CD4-positive, alpha-beta T cell (primary cell): Measurements from ENCODE around the gene CMTM1. TPM values are rescaled to one million over a fixed set of nuclear protein-coding genes. Genes with fewer than 3 reads are reported as not detected.

Experiments used
- ATAC-seq: fragments of 200-7000 bp; cut with Tn5 transposase; one replicate; pipeline ENCODE4 v1.10.0; 2022; ENCODE audit warnings: mild to moderate bottlenecking; ENCODE audit not compliant: poor library complexity
- CTCF ChIA-PET: fragments of 350-600 bp; sonication (Branson Sonifier 250); formaldehyde crosslinking; loops from one replicate; lab custom pipeline; 2021; ENCODE audit warnings: antibody characterized with exemption, inconsistent platforms; lab: Charles Lee
- POLR2A ChIA-PET: fragments of 350-600 bp; sonication (Branson Sonifier 250); formaldehyde crosslinking; loops from one replicate; lab custom pipeline; 2021; ENCODE audit warnings: antibody characterized with exemption, inconsistent platforms; lab: Charles Lee
- DNase-seq, 14 experiments: peaks; one replicate each; pipeline ENCODE4 v3.0.0-alpha.2; 2013 to 2020; ENCODE audit warnings: mixed read lengths in 2 of 14
- H3K27ac ChIP-seq, 2 donors: one replicate each; pipeline versions ENCODE4 v1.5.1 to v1.7.0; 2013; ENCODE audit warnings: low read length in 2 of 2, low read depth in 1 of 2, mild to moderate bottlenecking in 1 of 2
- H3K27me3 ChIP-seq, 2 experiments: 1 replicate in 1 of 2; 2 replicates in 1 of 2; pipeline versions ENCODE4 v1.6.1 to v1.7.0; 2013; ENCODE audit warnings: low read length in 2 of 2, control low read depth in 1 of 2, mild to moderate bottlenecking in 1 of 2, moderate library complexity in 1 of 2; ENCODE audit not compliant: insufficient read depth in 2 of 2, control insufficient read depth in 1 of 2
- H3K36me3 ChIP-seq: one replicate; pipeline ENCODE4 v1.6.1; 2013; ENCODE audit warnings: low read length, control low read depth; ENCODE audit not compliant: insufficient read depth
- H3K4me1 ChIP-seq: one replicate; pipeline ENCODE4 v1.6.1; 2013; ENCODE audit warnings: low read length, control low read depth; ENCODE audit not compliant: insufficient read depth
- H3K4me3 ChIP-seq: one replicate; pipeline ENCODE4 v1.5.1; 2013; ENCODE audit warnings: mild to moderate bottlenecking, low read length, moderate library complexity
- H3K9me3 ChIP-seq, 2 experiments: 1 replicate in 1 of 2; 2 replicates in 1 of 2; pipeline versions ENCODE4 v1.6.1 to v1.7.0; 2013; ENCODE audit warnings: low read length in 2 of 2, mild to moderate bottlenecking in 2 of 2, control low read depth in 1 of 2, moderate library complexity in 1 of 2; ENCODE audit not compliant: control insufficient read depth in 1 of 2, insufficient read depth in 1 of 2
- H3K27ac Mint-ChIP-seq: one replicate; pipeline ENCODE4 v1.8.0; 2020; ENCODE audit warnings: mixed read lengths
- H3K27me3 Mint-ChIP-seq: one replicate; pipeline ENCODE4 v1.8.0; 2021; ENCODE audit warnings: mixed read lengths
- H3K36me3 Mint-ChIP-seq: one replicate; pipeline ENCODE4 v1.8.0; 2021; ENCODE audit warnings: low read depth, mixed read lengths
- H3K4me1 Mint-ChIP-seq: one replicate; pipeline ENCODE4 v1.8.0; 2021; ENCODE audit warnings: low read depth, mixed read lengths
- H3K4me3 Mint-ChIP-seq: one replicate; pipeline ENCODE4 v1.8.0; 2020; ENCODE audit warnings: mild to moderate bottlenecking, mixed read lengths
- H3K9me3 Mint-ChIP-seq: one replicate; pipeline ENCODE4 v1.8.0; 2020; ENCODE audit warnings: mixed read lengths
- intact Hi-C, 2 experiments: fragments of 100-400 bp; cut with DNase I in 1 of 2; cut with micrococcal nuclease in 1 of 2; formaldehyde crosslinking; loops; one replicate each; pipeline versions ENCODE4 v1.15.1 to v1.9.0; 2023 to 2025; cut with DNase I, micrococcal nuclease
- total RNA-seq, 174 experiments: library from RNA in 2 of 174; stranded (reverse) in 2 of 174; gene quantifications; one replicate each; pipeline ENCODE4 v1.2.3 and lab custom pipeline; 2021 to 2026
- TF ChIP-seq, protein P1 (sequence below): fragments of 200-600 bp; IDR thresholded peaks from one replicate; pipeline ENCODE4 v1.8.0; 2022; ENCODE audit warnings: antibody characterized with exemption, mild to moderate bottlenecking

The CMTM1 gene
- total RNA-seq, 2 experiments from 2014 or later: 0.66 to 1.1 TPM

GRCh38 chr16:66541388-66542355 is 24.6 kb upstream of the CMTM1 start:
- no peak overlapping the region for H3K27ac ChIP-seq
- ChIA-PET POLR2A (interaction anchor here (0.9 to 1.6 kb wide), 3 partner anchors 9 to 11 kb away, joined by 3 to 4 read pairs (median 3); partner anchors contain the start of gene CKLF), CTCF (no interaction called here)
- H3K36me3 Mint-ChIP-seq: peaks cover 9% of the 10 kb centered on the region
- H3K27me3 Mint-ChIP-seq: no peaks in the 10 kb centered on the region
- peaks cover 8% of the 10 kb centered on the region for H3K36me3 ChIP-seq
- H3K9me3 Mint-ChIP-seq: no peaks in the 10 kb centered on the region
- no peak for ATAC-seq
- intact Hi-C loops: no loop called here
- peaks cover 24% of the 10 kb centered on the region for H3K4me1 Mint-ChIP-seq
- no peak overlapping the region for H3K27ac Mint-ChIP-seq
- TF ChIP-seq, protein P1, sequence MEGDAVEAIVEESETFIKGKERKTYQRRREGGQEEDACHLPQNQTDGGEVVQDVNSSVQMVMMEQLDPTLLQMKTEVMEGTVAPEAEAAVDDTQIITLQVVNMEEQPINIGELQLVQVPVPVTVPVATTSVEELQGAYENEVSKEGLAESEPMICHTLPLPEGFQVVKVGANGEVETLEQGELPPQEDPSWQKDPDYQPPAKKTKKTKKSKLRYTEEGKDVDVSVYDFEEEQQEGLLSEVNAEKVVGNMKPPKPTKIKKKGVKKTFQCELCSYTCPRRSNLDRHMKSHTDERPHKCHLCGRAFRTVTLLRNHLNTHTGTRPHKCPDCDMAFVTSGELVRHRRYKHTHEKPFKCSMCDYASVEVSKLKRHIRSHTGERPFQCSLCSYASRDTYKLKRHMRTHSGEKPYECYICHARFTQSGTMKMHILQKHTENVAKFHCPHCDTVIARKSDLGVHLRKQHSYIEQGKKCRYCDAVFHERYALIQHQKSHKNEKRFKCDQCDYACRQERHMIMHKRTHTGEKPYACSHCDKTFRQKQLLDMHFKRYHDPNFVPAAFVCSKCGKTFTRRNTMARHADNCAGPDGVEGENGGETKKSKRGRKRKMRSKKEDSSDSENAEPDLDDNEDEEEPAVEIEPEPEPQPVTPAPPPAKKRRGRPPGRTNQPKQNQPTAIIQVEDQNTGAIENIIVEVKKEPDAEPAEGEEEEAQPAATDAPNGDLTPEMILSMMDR: no peak
- H3K4me3 ChIP-seq: no peak overlapping the region
- H3K4me1 ChIP-seq: peaks cover 14% of the 10 kb centered on the region
- H3K4me3 Mint-ChIP-seq: no peak overlapping the region
- no peaks in the 10 kb centered on the region for H3K27me3 ChIP-seq
- no peaks in the 10 kb centered on the region for H3K9me3 ChIP-seq
- DNase-seq: no peak

- no peaks in the 10 kb centered on the region for H3K27me3 ChIP-seq
- POLR2A ChIA-PET: interaction anchor here (0.9 to 1.5 kb wide), 2 partner anchors 8 to 10 kb away, joined by 3 read pairs; partner anchors contain the start of gene CKLF
- TF ChIP-seq, protein P1: no peak
- no peak overlapping the region for H3K27ac ChIP-seq
- ATAC-seq (no peak), DNase-seq (no peak)
- peaks cover 18% of the 10 kb centered on the region for H3K4me1 ChIP-seq
- Mint-ChIP-seq H3K4me3 (no peak overlapping the region), H3K36me3 (peaks cover 2% of the 10 kb centered on the region), H3K27me3 (no peaks in the 10 kb centered on the region), H3K27ac (no peak overlapping the region), H3K9me3 (no peaks in the 10 kb centered on the region), H3K4me1 (peaks cover 29% of the 10 kb centered on the region)
- intact Hi-C loops: no loop called here
- H3K4me3 ChIP-seq: no peak overlapping the region
- peaks cover 5% of the 10 kb centered on the region for H3K36me3 ChIP-seq
- no peaks in the 10 kb centered on the region for H3K9me3 ChIP-seq
- CTCF ChIA-PET: no interaction called here
These were observed 23.8 kb upstream of the CMTM1 start for GRCh38 chr16:66542396-66542795.

DNA sequence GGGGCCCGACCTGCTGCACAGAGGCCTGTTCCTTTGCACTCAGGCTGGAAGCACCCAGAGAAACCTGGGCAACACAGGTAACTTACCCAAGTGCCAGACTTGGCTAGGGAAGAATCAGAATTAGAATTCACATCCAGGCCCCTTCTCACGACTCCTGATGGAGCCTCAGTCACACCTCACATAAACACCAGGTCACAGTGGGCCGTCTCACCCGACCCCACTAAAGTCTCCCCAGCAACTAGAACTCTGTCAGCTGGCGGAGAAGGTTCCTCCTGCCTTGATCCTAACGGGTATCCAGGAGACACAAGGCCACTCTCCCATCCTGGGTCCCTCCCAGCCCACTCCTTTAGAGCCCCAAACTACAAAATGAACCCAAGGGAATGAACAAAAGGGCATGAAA is 22.7 kb upstream of the CMTM1 start:
- no peaks in the 10 kb centered on the region for H3K36me3 Mint-ChIP-seq
- ATAC-seq (no peak), DNase-seq (no peak)
- H3K27ac ChIP-seq: no peak overlapping the region
- H3K27me3 ChIP-seq: no peaks in the 10 kb centered on the region
- H3K4me1 Mint-ChIP-seq: peaks cover 40% of the 10 kb centered on the region
- peaks cover 24% of the 10 kb centered on the region for H3K4me1 ChIP-seq
- POLR2A ChIA-PET: interaction anchor here (0.7 to 1.0 kb wide), 2 partner anchors 9 to 23 kb away, joined by 3 read pairs; partner anchors contain the start of gene CKLF
- CTCF ChIA-PET: no interaction called here
- H3K9me3 ChIP-seq: no peaks in the 10 kb centered on the region
- peak overlapping the region; percentile 15 for H3K27ac Mint-ChIP-seq
- no peak overlapping the region for H3K4me3 ChIP-seq
- TF ChIP-seq, protein P1: no peak
- peaks cover under 1% of the 10 kb centered on the region for H3K36me3 ChIP-seq
- no peak overlapping the region for H3K4me3 Mint-ChIP-seq
- H3K27me3 Mint-ChIP-seq: no peaks in the 10 kb centered on the region
- intact Hi-C loops: no loop called here
- H3K9me3 Mint-ChIP-seq: no peaks in the 10 kb centered on the region
